DND-41 (cell line): ENCODE results near the gene ASPG.

Source experiments
- ATAC-seq: fragments of 200-7000 bp; cut with Tn5 transposase; 3 replicates; pipeline ENCODE4 v1.9.1; 2021; ENCODE audit warnings: low read depth; ENCODE audit not compliant: insufficient read depth
- DNase-seq: peaks from one replicate; pipeline ENCODE4 v3.0.0-alpha.2; 2020
- H2AFZ ChIP-seq: 2 replicates; pipeline ENCODE4 v1.6.0; 2012; ENCODE audit warnings: low read depth, low read length
- H3K27ac ChIP-seq: 2 replicates; pipeline ENCODE4 v1.5.1; 2012; ENCODE audit warnings: low read length, inconsistent platforms
- H3K27me3 ChIP-seq: fragments of 200-600 bp; sonication (generic); 2 replicates; pipeline ENCODE4 v1.6.0; 2012; ENCODE audit warnings: low read length, mild to moderate bottlenecking, inconsistent platforms; ENCODE audit not compliant: insufficient read depth, poor library complexity
- H3K36me3 ChIP-seq: 2 replicates; pipeline ENCODE4 v1.5.1; 2012; ENCODE audit warnings: low read length, inconsistent platforms; ENCODE audit not compliant: insufficient read depth
- H3K4me1 ChIP-seq: 2 replicates; pipeline ENCODE4 v1.5.1; 2012; ENCODE audit warnings: mild to moderate bottlenecking, low read length; ENCODE audit not compliant: insufficient read depth
- H3K4me2 ChIP-seq: 2 replicates; pipeline ENCODE4 v1.6.0; 2012; ENCODE audit warnings: mild to moderate bottlenecking, moderate library complexity, low read length, inconsistent platforms; ENCODE audit not compliant: insufficient read depth
- H3K4me3 ChIP-seq, 2 experiments: fragments of 200-600 bp in 1 of 2; shearing (Covaris generic) in 1 of 2; 2 replicates each; pipeline ENCODE4 v1.5.1; 2012 to 2016; ENCODE audit warnings: inconsistent platforms in 2 of 2, low read length in 2 of 2, mild to moderate bottlenecking in 2 of 2, low read depth in 1 of 2, moderate library complexity in 1 of 2
- H3K79me2 ChIP-seq: 2 replicates; pipeline ENCODE4 v1.6.0; 2012; ENCODE audit warnings: low read length, inconsistent platforms; ENCODE audit not compliant: insufficient read depth
- H3K9ac ChIP-seq: 2 replicates; pipeline ENCODE4 v1.6.0; 2012; ENCODE audit warnings: low read depth, mild to moderate bottlenecking, inconsistent platforms, low read length, moderate library complexity
- H3K9me3 ChIP-seq: 2 replicates; pipeline ENCODE4 v1.5.1; 2012; ENCODE audit warnings: low read length, moderate library complexity, mild to moderate bottlenecking, inconsistent platforms; ENCODE audit not compliant: insufficient read depth, severe bottlenecking
- H4K20me1 ChIP-seq: 2 replicates; pipeline ENCODE4 v1.6.0; 2012; ENCODE audit warnings: low read length; ENCODE audit not compliant: insufficient read depth
- EZH2 ChIP-seq: IDR thresholded peaks from 3 replicates; pipeline ENCODE4 v1.6.1; 2012; ENCODE audit warnings: borderline replicate concordance, low read depth, mild to moderate bottlenecking, moderate library complexity, low read length, inconsistent platforms; ENCODE audit not compliant: severe bottlenecking
- TF ChIP-seq, protein P1 (sequence below): IDR thresholded peaks from 2 replicates; pipeline ENCODE4 v1.5.1; 2012; ENCODE audit warnings: borderline replicate concordance, low read length, moderate library complexity, mild to moderate bottlenecking; ENCODE audit not compliant: poor library complexity, severe bottlenecking; ENCODE audit errors: extremely low read depth

ASPG gene

DNA sequence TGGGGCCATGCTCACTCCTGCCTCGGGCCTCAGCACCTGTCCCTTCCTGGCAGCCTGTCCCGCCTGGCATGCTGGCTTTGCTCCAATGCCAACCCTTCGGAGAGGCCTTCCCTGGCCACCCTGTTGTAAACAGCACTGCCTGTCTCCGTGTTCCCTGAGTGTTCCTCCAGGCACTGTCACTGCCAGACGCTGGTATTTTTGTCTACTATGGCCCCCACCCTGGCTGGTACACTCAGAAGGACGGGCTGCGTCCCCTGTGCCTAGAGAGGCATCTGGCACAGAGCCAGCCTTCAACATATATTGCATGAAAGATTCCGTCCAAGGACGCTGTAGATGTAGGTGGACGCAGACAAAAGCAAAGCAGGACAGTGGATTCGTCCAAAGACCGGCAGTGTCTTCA is 2.7 kb upstream of the ASPG start:
- Histone ChIP-seq H3K79me2 (no peaks in the 10 kb centered on the region), H3K4me1 (peaks cover 5% of the 10 kb centered on the region), H3K9me3 (no peaks in the 10 kb centered on the region), H3K4me3 (no peak overlapping the region), H3K27me3 (no peaks in the 10 kb centered on the region), H3K4me2 (no peak overlapping the region), H3K9ac (no peak overlapping the region), H3K36me3 (no peaks in the 10 kb centered on the region), H2AFZ (no peak overlapping the region), H3K27ac (no peak overlapping the region), H4K20me1 (no peaks in the 10 kb centered on the region)
- DNase-seq (no peak), ATAC-seq (no peak)
- TF ChIP-seq EZH2, result no peak
- TF ChIP-seq, protein P1, sequence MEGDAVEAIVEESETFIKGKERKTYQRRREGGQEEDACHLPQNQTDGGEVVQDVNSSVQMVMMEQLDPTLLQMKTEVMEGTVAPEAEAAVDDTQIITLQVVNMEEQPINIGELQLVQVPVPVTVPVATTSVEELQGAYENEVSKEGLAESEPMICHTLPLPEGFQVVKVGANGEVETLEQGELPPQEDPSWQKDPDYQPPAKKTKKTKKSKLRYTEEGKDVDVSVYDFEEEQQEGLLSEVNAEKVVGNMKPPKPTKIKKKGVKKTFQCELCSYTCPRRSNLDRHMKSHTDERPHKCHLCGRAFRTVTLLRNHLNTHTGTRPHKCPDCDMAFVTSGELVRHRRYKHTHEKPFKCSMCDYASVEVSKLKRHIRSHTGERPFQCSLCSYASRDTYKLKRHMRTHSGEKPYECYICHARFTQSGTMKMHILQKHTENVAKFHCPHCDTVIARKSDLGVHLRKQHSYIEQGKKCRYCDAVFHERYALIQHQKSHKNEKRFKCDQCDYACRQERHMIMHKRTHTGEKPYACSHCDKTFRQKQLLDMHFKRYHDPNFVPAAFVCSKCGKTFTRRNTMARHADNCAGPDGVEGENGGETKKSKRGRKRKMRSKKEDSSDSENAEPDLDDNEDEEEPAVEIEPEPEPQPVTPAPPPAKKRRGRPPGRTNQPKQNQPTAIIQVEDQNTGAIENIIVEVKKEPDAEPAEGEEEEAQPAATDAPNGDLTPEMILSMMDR, result no peak

- no peak for DNase-seq
- H3K9ac ChIP-seq, result no peak overlapping the region
- TF ChIP-seq EZH2, result no peak
Measured at GRCh38 chr14:104084251-104085002, 1.1 kb upstream of the ASPG start.

GRCh38 chr14:104085889-104086201 is 345 bp downstream of the ASPG start:
- Histone ChIP-seq H3K4me2 (no peak overlapping the region), H2AFZ (no peak overlapping the region), H3K27me3 (no peaks in the 10 kb centered on the region), H3K9ac (no peak overlapping the region), H3K27ac (no peak overlapping the region), H4K20me1 (no peaks in the 10 kb centered on the region), H3K4me1 (no peaks in the 10 kb centered on the region), H3K36me3 (no peaks in the 10 kb centered on the region), H3K79me2 (no peaks in the 10 kb centered on the region), H3K9me3 (no peaks in the 10 kb centered on the region), H3K4me3 (no peak overlapping the region)
- no peak for DNase-seq
- TF ChIP-seq EZH2, result no peak
- TF ChIP-seq, protein P1, result no peak
- ATAC-seq, result no peak

More at GRCh38 chr14:104084251-104085002, 1.1 kb upstream of the ASPG start:
- no peak overlapping the region for H3K4me3 ChIP-seq
- H2AFZ ChIP-seq, result no peak overlapping the region
- no peak overlapping the region for H3K4me2 ChIP-seq
- H3K9me3 ChIP-seq, result no peaks in the 10 kb centered on the region
- no peaks in the 10 kb centered on the region for H3K36me3 ChIP-seq
- ATAC-seq, result no peak
- no peaks in the 10 kb centered on the region for H3K4me1 ChIP-seq
- no peaks in the 10 kb centered on the region for H4K20me1 ChIP-seq
- no peaks in the 10 kb centered on the region for H3K27me3 ChIP-seq
- H3K27ac ChIP-seq, result no peak overlapping the region
- H3K79me2 ChIP-seq, result no peaks in the 10 kb centered on the region

- no peak for DNase-seq
- no peaks in the 10 kb centered on the region for H3K27me3 ChIP-seq
- no peaks in the 10 kb centered on the region for H4K20me1 ChIP-seq
- TF ChIP-seq, protein P1, result no peak
- no peak for TF ChIP-seq EZH2
- H3K27ac ChIP-seq, result no peak overlapping the region
- no peaks in the 10 kb centered on the region for H3K36me3 ChIP-seq
- H3K4me1 ChIP-seq, result no peaks in the 10 kb centered on the region
- H3K4me3 ChIP-seq, result no peak overlapping the region
- no peak overlapping the region for H3K9ac ChIP-seq
- H3K9me3 ChIP-seq, result no peaks in the 10 kb centered on the region
- H3K4me2 ChIP-seq, result no peak overlapping the region
- ATAC-seq, result no peak
- H2AFZ ChIP-seq, result no peak overlapping the region
- no peaks in the 10 kb centered on the region for H3K79me2 ChIP-seq
Measured at GRCh38 chr14:104086210-104086660, 735 bp downstream of the ASPG start.
